HuH-7 (cell line): ENCODE results near the gene MKX.
"Not testable (repeated sequence)": the region's sequence is repeated elsewhere in the genome, so short reads cannot be mapped to it uniquely, and the experiment has no call there.

ENCODE experiments used
- DNase-seq: peaks from one replicate; pipeline ENCODE4 v3.0.0; 2011; ENCODE audit warnings: low spot score

The MKX gene

GRCh38 chr10:27692663-27693062, 53.0 kb downstream of the MKX start:
- no peak for DNase-seq

GRCh38 chr10:27688991-27689390, 56.6 kb downstream of the MKX start:
- DNase-seq, result no peak

- no peak for DNase-seq
Measured at GRCh38 chr10:27688276-27688675, 57.3 kb downstream of the MKX start.

GRCh38 chr10:27687743-27688142, 57.9 kb downstream of the MKX start:
- no peak for DNase-seq

GRCh38 chr10:27687326-27687725, 58.3 kb downstream of the MKX start:
- DNase-seq, result no peak

- no peak for DNase-seq
Measured at GRCh38 chr10:27685681-27686080, 59.9 kb downstream of the MKX start.

- DNase-seq, result no peak
Measured at GRCh38 chr10:27683226-27683625, 62.4 kb downstream of the MKX start.

GRCh38 chr10:27681795-27682194, 63.8 kb downstream of the MKX start:
- not testable (repeated sequence) for DNase-seq

GRCh38 chr10:27680691-27681605, 64.7 kb downstream of the MKX start:
- DNase-seq, result no peak

- DNase-seq, result no peak
Measured at GRCh38 chr10:27680006-27680557, 65.5 kb downstream of the MKX start.

- no peak for DNase-seq
Measured at GRCh38 chr10:27679369-27679912, 66.2 kb downstream of the MKX start.

- DNase-seq, result no peak
Measured at GRCh38 chr10:27678166-27678565, 67.5 kb downstream of the MKX start.

- DNase-seq, result no peak
Measured at GRCh38 chr10:27673065-27673464, 72.6 kb downstream of the MKX start.

- DNase-seq, result no peak
Measured at GRCh38 chr10:27671821-27672220, 73.8 kb downstream of the MKX start.

GRCh38 chr10:27664461-27664860, 81.2 kb downstream of the MKX start:
- DNase-seq, result no peak

- DNase-seq, result no peak
Measured at GRCh38 chr10:27663621-27664020, 82.0 kb downstream of the MKX start.

- no peak for DNase-seq
Measured at GRCh38 chr10:27661514-27662286, 83.9 kb downstream of the MKX start.

GRCh38 chr10:27660711-27661110, 84.9 kb downstream of the MKX start:
- DNase-seq, result no peak

- DNase-seq, result no peak
Measured at GRCh38 chr10:27660268-27660667, 85.4 kb downstream of the MKX start.

- DNase-seq, result no peak
Measured at GRCh38 chr10:27659786-27660185, 85.8 kb downstream of the MKX start.

GRCh38 chr10:27658788-27659187, 86.8 kb downstream of the MKX start:
- no peak for DNase-seq

- DNase-seq, result no peak
Measured at GRCh38 chr10:27655296-27655695, 90.3 kb downstream of the MKX start.

- no peak for DNase-seq
Measured at GRCh38 chr10:27654284-27654683, 91.3 kb downstream of the MKX start.
